GM19467 (cell line): ENCODE results near the gene GPC5.
"Not testable (repeated sequence)": the region's sequence is repeated elsewhere in the genome, so short reads cannot be mapped to it uniquely, and the experiment has no call there.

Experiments used
- ATAC-seq: cut with Tn5 transposase; IDR thresholded peaks from one replicate; pipeline ENCODE4 v1.9.1; 2021; ENCODE audit warnings: mild to moderate bottlenecking, moderate library complexity; ENCODE audit not compliant: unreplicated experiment

The GPC5 gene

GRCh38 chr13:92873029-92873428 is 1474.6 kb downstream of the GPC5 start:
- ATAC-seq = no peak

- no peak for ATAC-seq
These were observed 1488.2 kb downstream of the GPC5 start for GRCh38 chr13:92886535-92887077.

GRCh38 chr13:92894447-92894846 is 1496.0 kb downstream of the GPC5 start:
- ATAC-seq = no peak

- no peak for ATAC-seq
These were observed 1498.4 kb downstream of the GPC5 start for GRCh38 chr13:92896842-92897241.

- ATAC-seq = not testable (repeated sequence)
These were observed 1500.5 kb downstream of the GPC5 start for GRCh38 chr13:92898946-92899345.

DNA sequence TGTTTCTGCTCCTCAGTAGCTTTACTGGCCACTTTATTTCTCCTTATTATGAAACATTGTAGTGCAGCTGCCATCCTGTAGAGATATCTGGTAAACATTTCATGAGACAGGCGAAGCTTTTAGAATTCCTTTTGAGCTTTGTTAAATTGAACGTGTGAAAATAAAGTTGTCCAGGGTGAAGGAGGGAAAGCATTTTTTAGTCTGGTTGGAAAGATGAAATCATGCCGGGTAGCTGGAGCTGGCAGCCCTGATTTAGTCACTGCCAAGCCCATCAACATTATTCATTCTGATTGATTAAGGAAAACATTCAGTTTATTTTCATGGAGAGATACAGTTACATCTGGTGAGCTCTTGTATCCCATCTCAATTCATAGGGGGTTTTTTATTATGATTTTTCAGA is 1502.0 kb downstream of the GPC5 start:
- ATAC-seq = no peak

DNA sequence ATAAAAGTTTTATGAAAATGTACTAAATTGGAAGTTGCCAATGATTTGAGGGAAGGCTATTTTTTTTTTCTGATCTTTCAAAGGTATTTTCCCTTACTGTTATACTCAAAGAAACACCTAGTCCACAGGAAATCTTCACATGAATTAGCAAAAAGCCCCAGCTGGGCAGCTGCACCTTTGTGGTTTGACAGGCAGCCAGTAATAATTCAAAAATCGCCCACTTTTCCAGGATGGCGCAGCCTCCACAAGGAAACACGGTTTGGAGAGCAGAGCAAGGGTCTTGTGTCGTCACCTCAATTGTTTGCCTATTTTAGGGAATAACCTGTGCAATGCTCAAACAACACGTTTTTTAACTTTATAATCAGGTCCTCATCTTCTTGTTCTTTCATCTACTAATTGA is 1503.3 kb downstream of the GPC5 start:
- ATAC-seq = no peak

- ATAC-seq = no peak
These were observed 1514.2 kb downstream of the GPC5 start for GRCh38 chr13:92912629-92913028.

- ATAC-seq = no peak
These were observed 1515.4 kb downstream of the GPC5 start for GRCh38 chr13:92913840-92914239.
